SK-N-SH treated with all-trans-retinoic acid at 6 μM for 48 hours (cell line): ENCODE measurements around the gene PACS1.

Experiments
- ATAC-seq: fragments of 200-7000 bp; cut with Tn5 transposase; 3 replicates; pipeline ENCODE4 v1.9.1; 2020; ENCODE audit warnings: mild to moderate bottlenecking, moderate library complexity
- ARNTL ChIP-seq: fragments of 450-650 bp; formaldehyde crosslinking; IDR thresholded peaks from 2 replicates; pipeline ENCODE4 v1.5.0; 2020; ENCODE audit warnings: low read depth, mild to moderate bottlenecking, moderate library complexity, borderline replicate concordance
- BACH2 ChIP-seq: fragments of 250-450 bp; sonication (Bioruptor Pico); IDR thresholded peaks from 2 replicates; pipeline ENCODE4 v1.9.0; 2021; ENCODE audit warnings: mild to moderate bottlenecking, borderline replicate concordance
- CSDC2 ChIP-seq: fragments of 250-450 bp; sonication (Bioruptor Pico); IDR thresholded peaks from 2 replicates; pipeline ENCODE4 v1.5.0; 2020; ENCODE audit warnings: mild to moderate bottlenecking, moderate library complexity
- CSRNP3 ChIP-seq: fragments of 250-450 bp; sonication (Bioruptor Pico); IDR thresholded peaks from 2 replicates; pipeline ENCODE4 v1.5.1; 2021; ENCODE audit warnings: mild to moderate bottlenecking, moderate library complexity
- ESRRG ChIP-seq: fragments of 250-450 bp; sonication (Bioruptor Pico); IDR thresholded peaks from 2 replicates; pipeline ENCODE4 v1.6.1; 2021; ENCODE audit warnings: mild to moderate bottlenecking
- GLIS3 ChIP-seq: fragments of 250-450 bp; sonication (Bioruptor Pico); IDR thresholded peaks from 2 replicates; pipeline ENCODE4 v1.5.0; 2020; ENCODE audit warnings: mild to moderate bottlenecking, moderate library complexity
- ISL1 ChIP-seq: fragments of 250-450 bp; sonication (Bioruptor Pico); IDR thresholded peaks from 2 replicates; pipeline ENCODE4 v2.1.2; 2022; ENCODE audit warnings: mild to moderate bottlenecking, moderate library complexity
- PATZ1 ChIP-seq: fragments of 250-450 bp; sonication (Bioruptor Pico); IDR thresholded peaks from 2 replicates; pipeline ENCODE4 v1.8.0; 2020; ENCODE audit warnings: mild to moderate bottlenecking, moderate library complexity, borderline replicate concordance
- POU6F1 ChIP-seq: fragments of 250-450 bp; sonication (Bioruptor Pico); IDR thresholded peaks from 2 replicates; pipeline ENCODE4 v1.8.0; 2021; ENCODE audit warnings: low read depth, mild to moderate bottlenecking, moderate library complexity, borderline replicate concordance
- PPARA ChIP-seq: fragments of 250-450 bp; sonication (Bioruptor Pico); IDR thresholded peaks from 2 replicates; pipeline ENCODE4 v1.5.0; 2020; ENCODE audit warnings: mild to moderate bottlenecking, borderline replicate concordance
- RARB ChIP-seq: fragments of 250-450 bp; sonication (Bioruptor Pico); IDR thresholded peaks from 2 replicates; pipeline ENCODE4 v1.8.0; 2021; ENCODE audit warnings: mild to moderate bottlenecking, moderate library complexity
- SNAI2 ChIP-seq: fragments of 250-450 bp; sonication (Bioruptor Pico); IDR thresholded peaks from 2 replicates; pipeline ENCODE4 v1.5.0; 2020; ENCODE audit warnings: mild to moderate bottlenecking, moderate library complexity
- TCF4 ChIP-seq: fragments of 250-450 bp; sonication (Bioruptor Pico); IDR thresholded peaks from 2 replicates; pipeline ENCODE4 v1.8.0; 2021; ENCODE audit warnings: mild to moderate bottlenecking, moderate library complexity, borderline replicate concordance
- TOX ChIP-seq: fragments of 250-450 bp; sonication (Bioruptor Pico); IDR thresholded peaks from 2 replicates; pipeline ENCODE4 v1.8.0; 2021; ENCODE audit warnings: mild to moderate bottlenecking, moderate library complexity, borderline replicate concordance
- ZC3H10 ChIP-seq: fragments of 250-450 bp; sonication (Bioruptor Pico); IDR thresholded peaks from 2 replicates; pipeline ENCODE4 v1.5.1; 2021; ENCODE audit warnings: mild to moderate bottlenecking, moderate library complexity
- ZFP30 ChIP-seq: fragments of 450-650 bp; formaldehyde crosslinking; IDR thresholded peaks from 2 replicates; pipeline ENCODE4 v1.5.0; 2022; ENCODE audit warnings: mild to moderate bottlenecking, moderate library complexity
- ZNF565 ChIP-seq: fragments of 450-650 bp; formaldehyde crosslinking; conservative IDR thresholded peaks from 2 replicates; pipeline ENCODE4 v1.5.0; 2020; ENCODE audit warnings: low read depth, mild to moderate bottlenecking, moderate library complexity
- ZNF70 ChIP-seq: fragments of 450-650 bp; formaldehyde crosslinking; IDR thresholded peaks from 2 replicates; pipeline ENCODE4 v1.5.0; 2020; ENCODE audit warnings: mild to moderate bottlenecking, moderate library complexity
- ZNF8 ChIP-seq: fragments of 450-650 bp; formaldehyde crosslinking; IDR thresholded peaks from 2 replicates; pipeline ENCODE4 v1.5.0; 2020; ENCODE audit warnings: mild to moderate bottlenecking, moderate library complexity
- TF ChIP-seq, protein P1 (sequence below): fragments of 250-450 bp; sonication (Bioruptor Pico); IDR thresholded peaks from 2 replicates; pipeline ENCODE4 v1.5.0; 2020; ENCODE audit warnings: mild to moderate bottlenecking, moderate library complexity
- TF ChIP-seq, protein P2 (sequence below): fragments of 250-450 bp; sonication (Bioruptor Pico); IDR thresholded peaks from 2 replicates; pipeline ENCODE4 v1.5.1; 2020; ENCODE audit warnings: low read depth, mild to moderate bottlenecking, moderate library complexity

Gene PACS1

GRCh38 chr11:66126064-66126463 lies 56.0 kb downstream of the PACS1 start (continued):
- TF ChIP-seq, protein P1, sequence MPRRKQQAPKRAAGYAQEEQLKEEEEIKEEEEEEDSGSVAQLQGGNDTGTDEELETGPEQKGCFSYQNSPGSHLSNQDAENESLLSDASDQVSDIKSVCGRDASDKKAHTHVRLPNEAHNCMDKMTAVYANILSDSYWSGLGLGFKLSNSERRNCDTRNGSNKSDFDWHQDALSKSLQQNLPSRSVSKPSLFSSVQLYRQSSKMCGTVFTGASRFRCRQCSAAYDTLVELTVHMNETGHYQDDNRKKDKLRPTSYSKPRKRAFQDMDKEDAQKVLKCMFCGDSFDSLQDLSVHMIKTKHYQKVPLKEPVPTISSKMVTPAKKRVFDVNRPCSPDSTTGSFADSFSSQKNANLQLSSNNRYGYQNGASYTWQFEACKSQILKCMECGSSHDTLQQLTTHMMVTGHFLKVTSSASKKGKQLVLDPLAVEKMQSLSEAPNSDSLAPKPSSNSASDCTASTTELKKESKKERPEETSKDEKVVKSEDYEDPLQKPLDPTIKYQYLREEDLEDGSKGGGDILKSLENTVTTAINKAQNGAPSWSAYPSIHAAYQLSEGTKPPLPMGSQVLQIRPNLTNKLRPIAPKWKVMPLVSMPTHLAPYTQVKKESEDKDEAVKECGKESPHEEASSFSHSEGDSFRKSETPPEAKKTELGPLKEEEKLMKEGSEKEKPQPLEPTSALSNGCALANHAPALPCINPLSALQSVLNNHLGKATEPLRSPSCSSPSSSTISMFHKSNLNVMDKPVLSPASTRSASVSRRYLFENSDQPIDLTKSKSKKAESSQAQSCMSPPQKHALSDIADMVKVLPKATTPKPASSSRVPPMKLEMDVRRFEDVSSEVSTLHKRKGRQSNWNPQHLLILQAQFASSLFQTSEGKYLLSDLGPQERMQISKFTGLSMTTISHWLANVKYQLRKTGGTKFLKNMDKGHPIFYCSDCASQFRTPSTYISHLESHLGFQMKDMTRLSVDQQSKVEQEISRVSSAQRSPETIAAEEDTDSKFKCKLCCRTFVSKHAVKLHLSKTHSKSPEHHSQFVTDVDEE (CRISPR knock-in tag): no peak
- TF ChIP-seq ISL1 (CRISPR knock-in tag): no peak

DNA sequence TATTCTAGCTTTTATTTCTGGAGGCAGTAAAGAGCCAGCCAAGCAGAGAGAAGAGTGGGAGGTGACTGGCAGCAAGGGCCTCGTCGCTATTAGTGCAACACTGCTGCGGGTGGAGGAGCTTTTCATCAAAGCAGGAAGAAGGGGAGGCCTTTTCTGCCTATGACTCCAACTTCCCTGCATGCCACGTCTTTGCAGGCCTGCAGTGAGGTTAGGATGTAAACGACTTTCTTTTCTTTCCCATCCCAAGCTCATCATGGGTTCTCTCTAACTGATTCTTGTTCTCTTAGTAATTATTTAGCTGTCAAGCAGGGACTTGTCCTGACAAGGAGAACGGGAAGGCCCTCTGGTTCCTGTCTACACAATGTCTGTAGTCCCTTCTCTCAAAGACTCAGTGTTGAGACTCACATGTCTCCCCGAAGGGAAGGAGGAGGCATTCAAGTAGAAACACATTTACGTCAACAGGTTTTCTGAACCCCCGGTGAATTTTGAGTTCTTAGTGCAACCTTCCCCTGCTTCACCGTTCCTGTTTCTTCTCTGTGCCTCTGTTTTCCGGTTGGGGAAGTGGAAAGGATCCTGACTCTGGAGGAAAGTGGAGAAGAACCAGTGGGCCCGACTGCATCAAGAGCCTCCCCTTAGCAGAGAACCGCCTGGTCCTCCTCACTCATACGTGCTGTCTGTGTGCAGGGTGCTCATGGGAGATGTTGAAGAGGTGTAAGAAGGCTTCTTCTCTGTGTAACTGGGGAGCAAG lies 56.9 kb downstream of the PACS1 start:
- TF ChIP-seq ISL1 (CRISPR knock-in tag): no peak
- TF ChIP-seq ARNTL (CRISPR knock-in tag): no peak
- TF ChIP-seq ZC3H10 (CRISPR knock-in tag): no peak
- no peak for TF ChIP-seq ESRRG (CRISPR knock-in tag)
- no peak for TF ChIP-seq RARB (CRISPR knock-in tag)
- no peak for TF ChIP-seq TCF4 (CRISPR knock-in tag)
- TF ChIP-seq BACH2 (CRISPR knock-in tag): no peak
- no peak for TF ChIP-seq ZNF70 (CRISPR knock-in tag)
- no peak for TF ChIP-seq POU6F1 (CRISPR knock-in tag)
- TF ChIP-seq ZFP30: no peak

GRCh38 chr11:66130978-66131377 lies 60.9 kb downstream of the PACS1 start:
- no peak for ATAC-seq
- TF ChIP-seq CSDC2 (no peak), GLIS3 (CRISPR knock-in tag) (no peak), ISL1 (CRISPR knock-in tag) (peak; percentile 81)
- TF ChIP-seq, all 23 proteins: peak for 1

More for the DNA sequence above, 56.9 kb downstream of the PACS1 start:
- ATAC-seq: peak; percentile 90

GRCh38 chr11:66131937-66132632 lies 62.0 kb downstream of the PACS1 start:
- TF ChIP-seq CSDC2 (no peak), ISL1 (CRISPR knock-in tag) (no peak)
- TF ChIP-seq, all 23 proteins: peak for 0
- no peak for ATAC-seq

DNA sequence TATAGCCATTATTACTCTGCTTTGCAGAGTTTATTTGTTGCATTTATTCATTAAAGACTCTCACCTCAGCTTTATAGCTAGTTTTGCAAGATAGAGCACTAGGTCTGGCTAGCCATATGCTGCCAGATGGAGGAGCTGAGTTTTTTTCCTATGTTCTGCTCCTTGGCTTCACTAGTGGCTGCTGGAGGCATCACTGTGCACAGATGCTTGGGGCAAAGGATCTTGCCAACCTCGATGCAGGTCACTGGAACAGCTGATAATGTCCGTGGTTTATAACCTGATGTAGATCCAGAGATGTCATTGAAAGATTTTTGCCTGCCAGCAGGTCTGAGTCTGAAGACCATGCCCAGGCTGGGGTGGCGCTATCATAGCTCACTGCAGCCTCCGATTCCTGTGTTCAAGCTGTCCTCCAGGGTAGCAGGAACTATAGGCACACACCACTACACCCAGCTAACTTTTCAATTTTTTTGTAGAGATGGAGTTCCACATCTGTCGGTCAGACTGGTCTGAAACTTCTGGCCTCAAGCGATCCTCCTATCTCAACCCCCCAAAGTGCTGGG lies 63.2 kb downstream of the PACS1 start:
- TF ChIP-seq PATZ1 (CRISPR knock-in tag): no peak
- no peak for TF ChIP-seq BACH2 (CRISPR knock-in tag)
- TF ChIP-seq SNAI2 (CRISPR knock-in tag): no peak
- TF ChIP-seq ARNTL (CRISPR knock-in tag): no peak
- no peak for TF ChIP-seq ISL1 (CRISPR knock-in tag)
- TF ChIP-seq CSDC2: no peak
- no peak for TF ChIP-seq RARB (CRISPR knock-in tag)
- TF ChIP-seq CSRNP3 (CRISPR knock-in tag): no peak
- TF ChIP-seq ZNF8 (CRISPR knock-in tag): no peak
- TF ChIP-seq ESRRG (CRISPR knock-in tag): no peak
- no peak for TF ChIP-seq ZNF70 (CRISPR knock-in tag)
- no peak for TF ChIP-seq TOX
- TF ChIP-seq PPARA (CRISPR knock-in tag): no peak
- TF ChIP-seq, protein P2, sequence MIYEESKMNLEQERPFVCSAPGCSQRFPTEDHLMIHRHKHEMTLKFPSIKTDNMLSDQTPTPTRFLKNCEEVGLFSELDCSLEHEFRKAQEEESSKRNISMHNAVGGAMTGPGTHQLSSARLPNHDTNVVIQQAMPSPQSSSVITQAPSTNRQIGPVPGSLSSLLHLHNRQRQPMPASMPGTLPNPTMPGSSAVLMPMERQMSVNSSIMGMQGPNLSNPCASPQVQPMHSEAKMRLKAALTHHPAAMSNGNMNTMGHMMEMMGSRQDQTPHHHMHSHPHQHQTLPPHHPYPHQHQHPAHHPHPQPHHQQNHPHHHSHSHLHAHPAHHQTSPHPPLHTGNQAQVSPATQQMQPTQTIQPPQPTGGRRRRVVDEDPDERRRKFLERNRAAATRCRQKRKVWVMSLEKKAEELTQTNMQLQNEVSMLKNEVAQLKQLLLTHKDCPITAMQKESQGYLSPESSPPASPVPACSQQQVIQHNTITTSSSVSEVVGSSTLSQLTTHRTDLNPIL (CRISPR knock-in tag): no peak
- TF ChIP-seq ZNF565 (CRISPR knock-in tag): no peak
- no peak for TF ChIP-seq ZC3H10 (CRISPR knock-in tag)
- TF ChIP-seq, all 23 proteins: peak for 0

More for the DNA sequence above, 63.2 kb downstream of the PACS1 start:
- peak; percentile 53 for ATAC-seq
